NB4 (cell line): Measurements from ENCODE around the gene C2orf76.

Experiments
- MYC ChIP-seq: IDR thresholded peaks from 2 replicates; pipeline ENCODE4 v1.6.1; 2011; ENCODE audit warnings: low read depth, low read length
- TF ChIP-seq, protein P1 (sequence below): IDR thresholded peaks from one replicate; pipeline ENCODE4 v1.5.1; 2012; ENCODE audit warnings: low read depth, low read length
- TF ChIP-seq, protein P2 (sequence below): IDR thresholded peaks from 2 replicates; pipeline ENCODE4 v1.6.1; 2011; ENCODE audit warnings: low read depth, low read length

DNA sequence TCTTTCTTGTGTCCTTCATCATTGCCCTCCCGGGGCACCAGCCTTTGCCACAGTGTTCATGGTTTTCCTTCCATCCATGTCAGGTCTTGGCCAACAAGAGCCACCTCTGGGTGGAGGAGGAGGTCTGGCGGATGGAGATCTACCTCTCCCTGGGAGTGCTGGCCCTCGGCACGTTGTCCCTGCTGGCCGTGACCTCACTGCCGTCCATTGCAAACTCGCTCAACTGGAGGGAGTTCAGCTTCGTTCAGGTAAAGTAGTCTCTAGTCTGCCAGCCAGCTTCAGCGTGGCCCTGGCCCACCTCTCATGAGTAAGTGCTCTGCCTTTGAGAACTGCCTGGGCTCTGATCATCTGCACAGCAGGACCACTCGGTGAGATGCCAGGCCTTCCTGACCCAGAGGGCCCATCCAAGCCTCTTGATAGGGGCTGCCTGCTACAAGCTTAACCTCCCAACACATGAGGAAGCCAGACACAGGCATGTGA, 112.0 kb downstream of the C2orf76 start:
- TF ChIP-seq, protein P1, sequence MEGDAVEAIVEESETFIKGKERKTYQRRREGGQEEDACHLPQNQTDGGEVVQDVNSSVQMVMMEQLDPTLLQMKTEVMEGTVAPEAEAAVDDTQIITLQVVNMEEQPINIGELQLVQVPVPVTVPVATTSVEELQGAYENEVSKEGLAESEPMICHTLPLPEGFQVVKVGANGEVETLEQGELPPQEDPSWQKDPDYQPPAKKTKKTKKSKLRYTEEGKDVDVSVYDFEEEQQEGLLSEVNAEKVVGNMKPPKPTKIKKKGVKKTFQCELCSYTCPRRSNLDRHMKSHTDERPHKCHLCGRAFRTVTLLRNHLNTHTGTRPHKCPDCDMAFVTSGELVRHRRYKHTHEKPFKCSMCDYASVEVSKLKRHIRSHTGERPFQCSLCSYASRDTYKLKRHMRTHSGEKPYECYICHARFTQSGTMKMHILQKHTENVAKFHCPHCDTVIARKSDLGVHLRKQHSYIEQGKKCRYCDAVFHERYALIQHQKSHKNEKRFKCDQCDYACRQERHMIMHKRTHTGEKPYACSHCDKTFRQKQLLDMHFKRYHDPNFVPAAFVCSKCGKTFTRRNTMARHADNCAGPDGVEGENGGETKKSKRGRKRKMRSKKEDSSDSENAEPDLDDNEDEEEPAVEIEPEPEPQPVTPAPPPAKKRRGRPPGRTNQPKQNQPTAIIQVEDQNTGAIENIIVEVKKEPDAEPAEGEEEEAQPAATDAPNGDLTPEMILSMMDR, result no peak
- no peak for TF ChIP-seq MYC
- TF ChIP-seq, protein P2, sequence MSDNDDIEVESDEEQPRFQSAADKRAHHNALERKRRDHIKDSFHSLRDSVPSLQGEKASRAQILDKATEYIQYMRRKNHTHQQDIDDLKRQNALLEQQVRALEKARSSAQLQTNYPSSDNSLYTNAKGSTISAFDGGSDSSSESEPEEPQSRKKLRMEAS, result no peak
